HG03439 (cell line): ENCODE results near the gene SETSIP.
"Not testable (repeated sequence)": the region's sequence is repeated elsewhere in the genome, so short reads cannot be mapped to it uniquely, and the experiment has no call there.

Source experiments
- ATAC-seq: cut with Tn5 transposase; IDR thresholded peaks from one replicate; pipeline ENCODE4 v1.9.1; 2021; ENCODE audit warnings: mild to moderate bottlenecking, moderate library complexity; ENCODE audit not compliant: unreplicated experiment

Gene SETSIP, protein sequence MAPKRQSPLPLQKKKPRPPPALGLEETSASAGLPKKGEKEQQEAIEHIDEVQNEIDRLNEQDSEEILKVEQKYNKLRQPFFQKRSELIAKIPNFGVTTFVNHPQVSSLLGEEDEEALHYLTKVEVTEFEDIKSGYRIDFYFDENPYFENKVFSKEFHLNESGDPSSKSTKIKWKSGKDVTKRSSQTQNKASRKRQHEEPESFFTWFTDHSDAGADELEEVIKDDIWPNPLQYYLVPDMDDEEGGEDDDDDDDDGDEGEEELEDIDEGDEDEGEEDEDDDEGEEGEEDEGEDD

DNA sequence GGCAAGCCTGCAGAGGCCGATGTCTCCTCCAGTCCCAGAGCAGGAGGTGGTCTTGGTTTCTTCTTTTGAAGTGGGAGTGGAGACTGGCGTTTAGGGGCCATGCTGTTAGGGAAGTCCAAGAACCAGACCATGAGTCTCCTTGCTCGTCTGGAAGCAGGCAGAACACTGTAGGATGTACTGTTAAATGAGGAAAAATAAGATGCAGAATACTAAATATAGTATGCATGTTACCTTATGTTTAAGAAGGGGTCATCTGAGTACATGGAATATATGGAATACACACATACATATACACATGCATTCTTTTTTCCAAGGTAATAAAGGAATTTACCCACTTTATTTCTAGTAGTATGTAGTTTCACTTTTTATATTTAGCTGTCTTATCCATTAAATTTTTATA is at the start of gene SETSIP:
Gene SETSIP (minus strand): TSS at position 101 of the 400 bp plus-strand sequence. CDS start 0 bp downstream, at position 101.
- ATAC-seq = no peak

DNA sequence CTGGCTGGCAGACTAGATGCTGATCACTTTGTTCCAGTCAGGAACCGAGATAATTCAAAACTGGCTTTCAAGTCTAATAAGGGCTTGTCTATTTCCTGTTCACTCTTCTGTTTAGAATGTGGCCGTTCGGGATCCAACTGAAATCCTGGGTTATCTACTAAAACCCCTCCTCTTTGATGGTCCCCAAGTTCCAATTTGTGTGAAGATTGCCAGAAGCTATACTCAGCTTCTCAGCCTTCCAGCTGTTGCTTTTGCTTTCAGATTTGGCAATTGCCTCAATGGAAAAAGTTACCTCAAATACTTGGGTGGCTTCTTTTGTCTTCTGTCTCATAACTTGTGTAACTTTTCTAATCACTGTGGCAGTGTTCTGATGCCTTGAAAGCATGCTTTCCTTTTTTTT is 48.7 kb upstream of the SETSIP start:
- ATAC-seq = no peak

DNA sequence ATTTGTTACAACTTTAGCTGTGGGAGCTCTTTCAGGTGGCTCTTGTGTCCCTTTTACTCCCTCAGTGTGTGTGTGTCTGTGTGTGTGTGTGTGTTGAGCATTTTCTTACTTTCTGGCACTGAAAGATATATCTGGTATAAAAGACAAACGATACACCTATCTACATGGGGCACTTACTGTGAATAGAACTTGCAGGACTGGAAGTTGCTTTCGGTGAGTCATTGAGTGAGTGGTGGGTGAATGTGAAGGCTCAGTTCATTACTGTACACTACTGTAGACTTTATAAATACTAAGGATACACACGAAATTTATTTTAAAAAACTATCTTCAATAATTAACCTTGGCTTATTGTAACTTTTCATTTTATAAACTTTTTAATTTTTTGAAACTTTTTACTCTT is 43.6 kb upstream of the SETSIP start:
- ATAC-seq = no peak

- no peak for ATAC-seq
These were observed 42.3 kb upstream of the SETSIP start for GRCh38 chr1:92117526-92117925.

DNA sequence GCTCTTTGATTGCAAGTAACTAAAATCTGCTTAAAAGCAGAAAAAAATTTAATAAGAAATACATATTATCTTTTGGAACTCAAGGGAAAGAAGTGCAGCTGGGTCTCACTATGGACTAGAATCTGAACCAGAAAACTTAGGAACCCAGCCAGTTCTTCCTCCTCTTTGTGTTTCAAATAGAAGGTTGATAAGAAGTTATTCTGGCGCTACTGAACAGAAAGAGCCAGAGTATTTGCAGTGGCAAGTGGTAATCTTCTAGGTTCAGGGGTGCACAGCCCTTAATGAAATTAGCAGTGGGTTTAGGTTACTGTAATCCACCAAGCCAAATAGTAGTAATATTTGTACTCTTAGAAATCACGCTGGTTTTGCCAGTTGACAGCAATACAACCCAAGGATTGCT is 33.4 kb upstream of the SETSIP start:
- ATAC-seq = no peak

GRCh38 chr1:92105546-92106081 is 30.4 kb upstream of the SETSIP start:
- no peak for ATAC-seq

- ATAC-seq = no peak
These were observed 21.1 kb upstream of the SETSIP start for GRCh38 chr1:92096317-92096716.

- no peak for ATAC-seq
These were observed 20.7 kb upstream of the SETSIP start for GRCh38 chr1:92095874-92096273.

- ATAC-seq = no peak
These were observed 19.4 kb upstream of the SETSIP start for GRCh38 chr1:92094595-92094994.

DNA sequence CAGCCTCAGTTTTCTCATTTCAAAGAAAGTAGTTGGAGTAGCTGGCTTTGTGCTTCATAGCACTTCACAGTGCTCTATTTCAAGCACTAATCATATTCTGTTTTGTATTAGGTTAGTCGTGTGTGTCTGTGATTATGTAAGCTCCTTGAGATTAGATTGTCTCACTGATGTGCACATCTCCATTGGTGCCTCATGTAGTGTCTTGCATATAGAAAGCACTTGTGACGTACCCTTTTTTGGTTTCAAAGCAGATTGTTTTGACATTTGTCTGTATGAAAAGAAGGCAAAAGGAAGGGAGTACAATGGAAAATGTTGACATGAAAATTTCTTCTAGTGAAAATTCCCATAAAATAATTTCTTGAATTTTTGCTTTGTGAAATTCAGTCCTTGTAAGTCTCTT is 18.9 kb upstream of the SETSIP start:
- no peak for ATAC-seq

GRCh38 chr1:92091625-92092024 is 16.4 kb upstream of the SETSIP start:
- ATAC-seq = no peak

GRCh38 chr1:92087542-92087941 is 12.3 kb upstream of the SETSIP start:
- no peak for ATAC-seq

DNA sequence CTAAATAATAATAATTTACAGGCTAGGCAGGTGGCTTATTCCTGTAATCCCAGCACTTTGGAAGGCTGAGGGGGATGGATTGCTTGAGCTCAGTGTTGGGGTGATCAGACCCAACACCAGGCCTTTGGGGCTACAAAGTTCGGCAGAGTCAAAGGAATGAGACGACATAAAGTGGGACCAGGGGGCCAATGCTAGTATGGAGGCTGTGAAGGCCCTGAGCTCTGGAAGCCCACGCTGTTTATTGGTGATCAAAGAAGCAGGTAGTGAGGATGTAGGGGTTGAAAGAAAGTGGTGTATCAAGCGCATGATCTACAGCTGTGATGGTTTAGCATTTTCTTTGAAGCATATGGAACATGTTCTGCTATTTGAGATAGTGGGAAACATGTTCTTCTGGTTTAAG is 10.5 kb upstream of the SETSIP start:
- ATAC-seq = no peak

- ATAC-seq = no peak
These were observed 9.4 kb upstream of the SETSIP start for GRCh38 chr1:92084651-92085050.

- no peak for ATAC-seq
These were observed 5.8 kb upstream of the SETSIP start for GRCh38 chr1:92081031-92081430.

DNA sequence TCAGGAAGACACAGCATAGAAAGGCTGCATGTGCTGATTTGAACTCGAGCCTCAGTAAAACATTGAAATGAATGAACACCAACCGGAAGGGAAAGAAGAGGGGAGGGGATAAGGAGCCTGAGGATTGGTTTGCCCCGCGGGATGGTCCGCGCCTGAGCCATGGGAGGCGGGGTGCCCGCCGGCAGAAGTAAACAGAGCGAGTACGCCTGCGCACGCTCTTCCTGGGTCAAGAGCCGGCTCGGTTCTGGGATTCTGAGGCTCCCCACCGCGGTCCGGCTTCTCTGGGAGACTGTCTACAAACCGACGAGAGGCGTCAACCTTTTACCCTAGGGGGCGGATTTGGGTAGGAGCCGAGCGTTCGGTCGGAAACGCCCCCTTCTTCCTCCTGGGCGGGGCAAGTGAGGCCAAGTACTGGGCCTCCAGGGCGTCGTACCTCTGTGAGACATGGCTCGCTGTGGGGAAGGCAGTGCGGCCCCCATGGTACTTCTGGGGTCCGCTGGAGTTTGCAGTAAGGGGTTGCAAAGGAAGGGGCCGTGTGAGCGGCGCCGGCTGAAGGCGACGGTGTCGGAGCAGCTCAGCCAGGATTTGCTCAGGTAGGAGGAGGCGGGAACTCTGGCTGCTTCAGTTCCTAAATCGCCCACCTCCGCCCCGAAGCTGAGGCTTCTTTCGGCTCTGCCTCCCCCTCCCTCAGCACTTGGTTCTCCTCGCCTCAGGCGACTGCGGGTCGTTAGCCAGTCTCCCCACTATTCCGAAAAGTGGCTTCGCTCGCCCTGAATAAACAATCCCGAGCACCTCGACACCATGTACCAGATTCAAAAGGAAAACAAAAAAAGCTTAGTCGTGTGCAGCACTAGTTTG is 5.1 kb upstream of the SETSIP start, which contains the start of gene BTBD8:
Gene BTBD8 (plus strand): TSS at position 218 of the 858 bp plus-strand sequence. CDS start 227 bp downstream, at position 445.
- peak; percentile 96 for ATAC-seq

- no peak for ATAC-seq
These were observed 4.2 kb upstream of the SETSIP start for GRCh38 chr1:92079441-92079840.

DNA sequence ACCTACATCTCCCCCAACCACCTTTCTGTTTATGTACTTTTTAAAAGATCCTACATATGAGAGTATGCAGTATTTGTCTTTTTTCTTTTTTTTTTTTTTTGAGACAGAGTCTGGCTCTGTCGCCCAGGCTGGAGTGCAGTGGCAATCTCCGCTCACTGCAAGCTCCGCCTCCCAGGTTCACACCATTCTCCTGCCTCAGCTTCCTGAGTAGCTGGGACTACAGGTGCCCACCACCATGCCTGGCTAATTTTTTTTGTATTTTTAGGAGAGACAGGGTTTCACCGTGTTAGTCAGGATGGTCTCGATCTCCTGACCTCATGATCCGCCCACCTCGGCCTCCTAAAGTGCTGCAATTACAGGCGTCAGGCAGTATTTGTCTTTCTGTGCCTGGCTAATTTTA is 2.9 kb upstream of the SETSIP start:
- ATAC-seq = not testable (repeated sequence)

DNA sequence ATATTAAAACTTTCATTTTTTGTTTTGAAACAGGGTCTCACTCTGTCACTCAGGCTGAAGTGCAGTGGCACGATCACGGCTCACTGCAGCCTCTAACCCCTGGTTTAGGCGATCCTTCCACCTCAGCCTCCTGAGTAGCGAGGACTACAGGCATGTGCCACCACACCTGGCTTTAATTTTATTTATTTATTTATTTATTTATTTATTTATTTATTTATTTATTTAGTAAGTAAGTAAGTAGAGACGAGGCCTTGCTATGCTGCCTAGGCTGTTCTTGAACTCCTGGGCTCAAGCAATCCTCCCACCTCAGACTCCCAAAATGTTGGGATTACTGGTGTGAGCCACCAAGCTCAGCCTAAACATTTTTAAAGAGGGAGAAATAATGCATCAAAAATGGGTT is 1.2 kb upstream of the SETSIP start:
- ATAC-seq = no peak

GRCh38 chr1:92074446-92074845 is 765 bp downstream of the SETSIP start:
- not testable (repeated sequence) for ATAC-seq

DNA sequence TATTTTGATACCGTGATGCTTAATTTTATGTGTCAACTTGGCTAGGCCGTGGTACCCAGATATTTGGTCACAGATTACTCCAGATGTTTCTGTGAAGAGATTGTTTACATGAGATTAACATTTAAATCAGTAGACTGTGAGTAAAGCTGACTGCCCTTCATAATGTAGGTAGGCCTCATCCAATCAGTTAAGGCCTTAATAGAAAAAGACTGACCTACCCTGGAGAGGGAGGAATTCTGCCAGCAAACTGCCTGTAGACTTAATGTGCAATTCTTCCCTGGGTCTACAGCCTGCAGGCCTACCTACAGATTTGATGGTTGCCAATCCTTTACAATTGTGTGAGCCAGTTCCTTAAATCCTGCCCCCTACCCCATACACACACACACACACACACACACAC is 4.3 kb downstream of the SETSIP start:
- ATAC-seq = no peak

DNA sequence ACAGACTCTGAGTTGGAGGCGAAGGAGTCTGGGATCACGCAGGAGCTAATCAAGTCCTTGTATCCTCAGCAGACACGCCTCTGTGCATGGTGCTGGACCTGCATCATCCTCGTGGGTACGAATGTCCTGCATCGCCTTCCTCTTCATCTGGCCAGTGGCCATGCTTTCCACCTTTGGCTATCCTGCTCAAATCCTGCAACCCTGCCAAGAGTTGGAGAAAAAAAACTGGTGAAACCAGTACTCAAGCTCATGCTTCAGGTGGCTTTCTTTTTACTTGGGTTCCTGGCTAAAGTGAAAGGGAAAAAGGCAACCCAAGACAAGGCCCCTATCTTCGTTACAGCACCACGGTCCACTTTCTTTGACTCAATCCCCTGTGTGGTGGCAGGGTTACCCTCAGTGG is 8.9 kb downstream of the SETSIP start:
- no peak for ATAC-seq
